GM06990 (cell line): Measurements from ENCODE around the gene DDX54.

Experiments
- DNase-seq: peaks from one replicate; pipeline ENCODE4 v3.0.0-alpha.2; 2011; ENCODE audit not compliant: insufficient read length; ENCODE audit errors: extremely low read depth
- H3K27me3 ChIP-seq: replicated peaks from 2 replicates; pipeline ENCODE4 v1.6.0; 2011; ENCODE audit warnings: low read length; ENCODE audit not compliant: control insufficient read depth, insufficient read depth
- H3K36me3 ChIP-seq: 2 replicates; pipeline ENCODE4 v1.5.1; 2011; ENCODE audit warnings: low read length; ENCODE audit not compliant: control insufficient read depth, insufficient read depth
- H3K4me3 ChIP-seq: replicated peaks from 2 replicates; pipeline ENCODE4 v1.5.1; 2011; ENCODE audit warnings: low read depth, mild to moderate bottlenecking, control low read depth, low read length
- TF ChIP-seq, protein P1 (sequence below): IDR thresholded peaks from 2 replicates; pipeline ENCODE4 v1.5.1; 2011; ENCODE audit warnings: low read length, control low read depth, mild to moderate bottlenecking, inconsistent platforms; ENCODE audit not compliant: insufficient read depth, poor library complexity, severe bottlenecking

DDX54 gene

DNA sequence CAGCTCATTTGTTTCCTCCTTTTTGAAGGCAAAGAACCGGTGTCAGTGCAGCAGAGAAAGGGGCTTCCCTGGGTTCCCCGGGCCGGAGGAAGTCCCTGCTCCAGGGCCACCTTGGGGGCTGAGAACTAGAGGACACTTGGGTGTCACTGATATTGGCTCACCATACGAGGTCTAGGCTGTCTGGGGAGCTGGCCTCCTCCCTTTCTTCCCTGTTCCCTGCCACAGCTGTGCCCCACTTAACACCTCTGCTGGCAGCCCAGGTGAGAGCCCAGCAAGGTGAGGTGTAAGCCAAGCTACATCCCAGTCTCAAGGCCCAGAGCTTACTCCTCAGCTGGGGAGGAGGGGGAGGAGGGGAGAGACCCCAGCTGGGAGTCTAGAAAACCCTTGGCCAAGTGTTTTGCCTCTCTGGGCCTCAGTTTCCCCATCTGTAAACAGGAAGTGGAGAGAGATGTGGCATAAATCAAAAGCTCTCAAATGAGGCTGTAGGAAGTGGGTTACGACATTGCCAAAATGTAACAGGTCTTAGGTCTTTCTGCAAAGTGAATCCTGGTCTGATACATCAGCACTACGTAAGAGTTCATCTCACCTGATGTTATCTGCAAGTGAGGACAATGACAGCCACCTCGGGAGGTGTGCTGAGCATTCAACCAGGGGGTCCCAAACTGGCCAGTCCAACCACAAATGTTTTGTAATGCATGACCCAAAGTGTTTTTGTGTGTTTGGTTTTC, 75.2 kb downstream of the DDX54 start:
- no peaks in the 10 kb centered on the region; the same call in 1 of the 2 replicates for H3K27me3 ChIP-seq
- no peak for DNase-seq
- H3K36me3 ChIP-seq = no peaks in the 10 kb centered on the region
- TF ChIP-seq, protein P1, sequence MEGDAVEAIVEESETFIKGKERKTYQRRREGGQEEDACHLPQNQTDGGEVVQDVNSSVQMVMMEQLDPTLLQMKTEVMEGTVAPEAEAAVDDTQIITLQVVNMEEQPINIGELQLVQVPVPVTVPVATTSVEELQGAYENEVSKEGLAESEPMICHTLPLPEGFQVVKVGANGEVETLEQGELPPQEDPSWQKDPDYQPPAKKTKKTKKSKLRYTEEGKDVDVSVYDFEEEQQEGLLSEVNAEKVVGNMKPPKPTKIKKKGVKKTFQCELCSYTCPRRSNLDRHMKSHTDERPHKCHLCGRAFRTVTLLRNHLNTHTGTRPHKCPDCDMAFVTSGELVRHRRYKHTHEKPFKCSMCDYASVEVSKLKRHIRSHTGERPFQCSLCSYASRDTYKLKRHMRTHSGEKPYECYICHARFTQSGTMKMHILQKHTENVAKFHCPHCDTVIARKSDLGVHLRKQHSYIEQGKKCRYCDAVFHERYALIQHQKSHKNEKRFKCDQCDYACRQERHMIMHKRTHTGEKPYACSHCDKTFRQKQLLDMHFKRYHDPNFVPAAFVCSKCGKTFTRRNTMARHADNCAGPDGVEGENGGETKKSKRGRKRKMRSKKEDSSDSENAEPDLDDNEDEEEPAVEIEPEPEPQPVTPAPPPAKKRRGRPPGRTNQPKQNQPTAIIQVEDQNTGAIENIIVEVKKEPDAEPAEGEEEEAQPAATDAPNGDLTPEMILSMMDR = no peak
- H3K4me3 ChIP-seq = no peak overlapping the region

DNA sequence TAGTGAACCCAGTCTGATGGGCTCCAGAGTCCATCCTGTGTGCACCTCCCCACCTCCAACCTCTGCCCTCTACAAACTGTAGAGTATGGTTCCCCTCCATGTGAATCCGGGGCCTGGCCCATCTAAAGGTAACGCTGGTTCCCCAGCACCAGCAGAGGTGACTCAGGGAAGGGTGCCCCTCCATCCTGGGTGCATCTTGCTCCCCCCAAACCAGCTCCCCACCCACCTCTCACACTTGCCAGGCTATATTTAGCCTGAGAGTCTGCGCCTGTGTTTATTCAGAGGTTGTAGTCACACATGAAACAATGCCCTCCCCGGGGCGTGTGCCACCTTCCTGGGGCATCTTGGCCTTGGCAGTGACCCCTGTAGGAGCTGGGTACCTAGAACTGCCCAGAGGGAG, 75.9 kb downstream of the DDX54 start:
- no peaks in the 10 kb centered on the region for H3K27me3 ChIP-seq
- no peaks in the 10 kb centered on the region for H3K36me3 ChIP-seq
- DNase-seq = no peak
- H3K4me3 ChIP-seq = no peak overlapping the region
- TF ChIP-seq, protein P1 = no peak

DNA sequence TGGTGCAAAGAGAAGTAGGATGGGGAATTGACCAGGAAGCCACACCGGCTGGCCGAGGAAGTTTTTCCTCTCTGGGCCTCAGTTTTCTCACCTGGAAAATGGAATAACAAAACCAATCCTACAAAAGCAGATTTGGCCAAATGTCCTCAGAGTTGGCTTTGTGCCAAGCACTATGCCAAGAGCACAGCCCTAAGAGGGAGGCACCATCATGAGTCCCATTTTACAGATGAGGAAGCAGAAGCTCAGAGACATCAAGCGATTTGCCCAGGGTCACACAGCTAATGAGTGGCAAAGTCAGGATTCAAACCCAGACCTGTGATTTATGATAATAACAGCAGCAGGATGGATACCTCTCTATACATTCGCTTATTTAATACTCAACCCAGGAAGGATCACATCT, 77.0 kb downstream of the DDX54 start:
- TF ChIP-seq, protein P1 = no peak
- Histone ChIP-seq H3K27me3 (no peaks in the 10 kb centered on the region), H3K36me3 (no peaks in the 10 kb centered on the region), H3K4me3 (no peak overlapping the region)
- DNase-seq = no peak
